ENCODE data around the gene GJB5.
"Not testable (repeated sequence)": the region's sequence is repeated elsewhere in the genome, so short reads cannot be mapped to it uniquely, and the experiment has no call there.

Gene GJB5

GRCh38 chr1:34736692-34737091 is 18.2 kb upstream of the GJB5 start:
- no peak overlapping the region for H3K27ac ChIP-seq
- TF ChIP-seq, protein P1, sequence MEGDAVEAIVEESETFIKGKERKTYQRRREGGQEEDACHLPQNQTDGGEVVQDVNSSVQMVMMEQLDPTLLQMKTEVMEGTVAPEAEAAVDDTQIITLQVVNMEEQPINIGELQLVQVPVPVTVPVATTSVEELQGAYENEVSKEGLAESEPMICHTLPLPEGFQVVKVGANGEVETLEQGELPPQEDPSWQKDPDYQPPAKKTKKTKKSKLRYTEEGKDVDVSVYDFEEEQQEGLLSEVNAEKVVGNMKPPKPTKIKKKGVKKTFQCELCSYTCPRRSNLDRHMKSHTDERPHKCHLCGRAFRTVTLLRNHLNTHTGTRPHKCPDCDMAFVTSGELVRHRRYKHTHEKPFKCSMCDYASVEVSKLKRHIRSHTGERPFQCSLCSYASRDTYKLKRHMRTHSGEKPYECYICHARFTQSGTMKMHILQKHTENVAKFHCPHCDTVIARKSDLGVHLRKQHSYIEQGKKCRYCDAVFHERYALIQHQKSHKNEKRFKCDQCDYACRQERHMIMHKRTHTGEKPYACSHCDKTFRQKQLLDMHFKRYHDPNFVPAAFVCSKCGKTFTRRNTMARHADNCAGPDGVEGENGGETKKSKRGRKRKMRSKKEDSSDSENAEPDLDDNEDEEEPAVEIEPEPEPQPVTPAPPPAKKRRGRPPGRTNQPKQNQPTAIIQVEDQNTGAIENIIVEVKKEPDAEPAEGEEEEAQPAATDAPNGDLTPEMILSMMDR (conservative IDR thresholded peaks at IDR 0.05): no peak

GRCh38 chr1:34737236-34737635 is 17.6 kb upstream of the GJB5 start:
- H3K27ac ChIP-seq: not testable (repeated sequence)

DNA sequence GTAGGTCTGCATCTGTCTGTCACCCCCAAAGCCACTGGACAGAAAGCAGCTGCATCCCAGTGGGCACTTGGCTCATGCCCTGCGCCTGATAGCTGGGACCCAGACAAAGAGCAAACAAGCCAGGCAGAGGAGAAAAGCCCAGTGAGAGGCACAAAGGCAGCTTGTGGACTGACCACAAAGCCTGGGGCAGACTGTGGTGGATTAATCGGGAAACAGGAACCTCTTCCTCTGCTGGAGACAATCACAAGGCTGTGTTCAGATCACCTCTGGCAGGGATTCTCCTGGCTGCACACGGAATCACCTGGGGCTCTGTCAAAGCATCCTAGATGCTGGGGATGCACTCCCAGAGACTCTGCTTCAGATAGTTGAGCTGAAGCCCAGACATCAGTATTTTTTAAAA is 15.2 kb upstream of the GJB5 start:
- no peak overlapping the region for H3K27ac ChIP-seq

GRCh38 chr1:34740161-34740868 is 14.5 kb upstream of the GJB5 start:
- TF ChIP-seq, protein P1 (conservative IDR thresholded peaks at IDR 0.05): no peak

More for the DNA sequence above, 15.2 kb upstream of the GJB5 start:
- TF ChIP-seq, protein P1 (conservative IDR thresholded peaks at IDR 0.05): no peak

DNA sequence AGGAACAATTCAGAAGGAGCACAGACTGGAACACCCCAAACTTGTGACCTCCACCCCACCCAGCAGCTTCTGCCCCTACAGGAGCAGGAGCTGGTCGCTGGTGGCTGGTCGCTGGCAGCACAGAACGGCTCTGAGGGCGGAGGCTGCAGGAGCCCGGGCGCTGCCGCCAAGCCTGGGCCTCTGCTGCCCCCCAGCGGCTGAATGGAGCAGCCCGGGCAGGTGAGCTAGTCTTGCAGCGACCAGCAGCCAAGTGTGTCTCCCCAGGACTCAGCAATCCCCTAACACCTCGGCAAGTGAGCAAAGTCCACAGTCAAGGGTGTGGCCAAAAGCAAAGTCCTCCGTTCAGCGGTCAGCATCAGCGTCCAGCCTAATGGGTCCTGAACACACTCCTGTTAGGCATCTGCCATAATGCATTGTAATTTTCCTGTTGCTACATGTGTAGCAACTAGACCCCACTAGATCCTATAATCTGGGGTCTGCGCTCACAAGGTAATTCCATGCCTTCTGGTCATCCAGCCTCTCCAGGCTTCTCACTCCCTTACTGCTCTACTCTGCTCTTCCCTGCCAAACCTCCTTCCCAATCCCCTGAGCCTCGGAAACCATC is 12.1 kb upstream of the GJB5 start:
- TF ChIP-seq, protein P1 (conservative IDR thresholded peaks at IDR 0.05): peak; percentile 97

More at GRCh38 chr1:34740161-34740868, 14.5 kb upstream of the GJB5 start:
- H3K27ac ChIP-seq: no peak overlapping the region

GRCh38 chr1:34743775-34744174 is 11.1 kb upstream of the GJB5 start:
- H3K27ac ChIP-seq: no peak overlapping the region
- TF ChIP-seq, protein P1 (conservative IDR thresholded peaks at IDR 0.05): no peak

More for the DNA sequence above, 12.1 kb upstream of the GJB5 start:
- H3K27ac ChIP-seq: no peak overlapping the region

GRCh38 chr1:34744851-34745250 is 10.0 kb upstream of the GJB5 start:
- TF ChIP-seq, protein P1 (conservative IDR thresholded peaks at IDR 0.05): no peak
- no peak overlapping the region for H3K27ac ChIP-seq

GRCh38 chr1:34745666-34746065 is 9.2 kb upstream of the GJB5 start:
- no peak overlapping the region for H3K27ac ChIP-seq
- TF ChIP-seq, protein P1 (conservative IDR thresholded peaks at IDR 0.05): no peak

Data from VCaP (cell line).